NCI-H2107 treated with DMSO at 0.1 percent for 48 hours (cell line): ENCODE data around the gene SORCS2.
A peak's percentile ranks its signal among the peaks of the same experiment; 100 is the strongest.
"Not testable (repeated sequence)": the region's sequence is repeated elsewhere in the genome, so short reads cannot be mapped to it uniquely, and the experiment has no call there.

Experiments
- DNase-seq: peaks from one replicate; lab custom pipeline; 2025; ENCODE audit not compliant: unreplicated experiment; lab: John Stamatoyannopoulos, UW

The SORCS2 gene

GRCh38 chr4:7559741-7560395 lies 367.5 kb downstream of the SORCS2 start:
- DNase-seq, result peak; percentile 6

DNA sequence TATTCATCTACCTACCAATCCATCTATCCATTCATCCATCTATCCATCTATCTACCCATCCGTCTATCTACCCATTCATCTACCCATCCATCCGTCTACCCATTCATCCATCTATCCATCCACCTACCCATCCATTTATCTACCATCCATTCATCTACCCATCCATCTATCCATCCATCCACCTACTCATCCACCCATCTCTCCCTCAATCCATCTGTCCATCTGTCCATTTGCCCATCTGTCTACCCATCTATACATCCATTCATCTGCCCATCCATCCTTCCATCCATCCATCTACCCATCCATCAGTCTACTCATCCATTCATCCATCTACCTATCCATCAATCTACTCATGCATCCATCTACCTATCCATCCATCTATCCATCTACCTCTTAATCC lies 369.2 kb downstream of the SORCS2 start:
- DNase-seq, result no peak

DNA sequence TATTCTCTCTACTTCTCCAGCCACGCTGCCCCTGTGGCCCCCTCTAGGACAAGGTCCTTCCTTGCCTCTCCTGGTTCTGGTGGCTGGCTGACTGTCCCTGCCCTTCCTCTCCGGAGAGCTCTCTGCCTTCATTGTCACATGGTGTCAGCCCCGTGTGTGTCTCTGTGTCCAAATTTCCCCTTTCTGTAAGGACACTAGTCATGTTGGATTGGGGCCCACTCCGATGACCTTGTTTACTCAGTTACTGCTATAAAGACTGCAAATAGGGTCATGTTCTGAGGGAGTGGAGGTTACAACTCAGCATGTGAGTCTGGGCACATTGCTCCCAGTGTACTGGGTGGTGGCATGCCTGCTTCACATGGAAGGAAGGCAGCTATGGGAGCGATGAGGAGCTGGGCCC lies 371.9 kb downstream of the SORCS2 start:
- DNase-seq, result no peak

DNA sequence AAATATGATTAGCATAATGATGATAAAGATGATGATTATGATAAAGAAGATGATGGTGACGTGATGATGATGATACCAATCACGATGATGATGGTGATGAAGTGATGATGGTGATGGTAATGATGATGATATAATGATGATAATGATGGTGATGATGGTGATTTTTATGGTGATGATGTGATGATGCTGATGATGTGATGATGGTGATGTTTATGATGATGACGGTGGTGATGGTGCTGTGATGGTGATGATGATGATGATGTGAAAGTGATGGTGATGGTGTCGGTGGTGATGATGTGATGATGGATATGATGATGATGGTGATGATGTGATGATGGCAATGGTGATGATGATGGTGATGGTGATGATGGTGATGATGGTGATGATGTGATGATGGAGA lies 373.1 kb downstream of the SORCS2 start:
- DNase-seq, result no peak

DNA sequence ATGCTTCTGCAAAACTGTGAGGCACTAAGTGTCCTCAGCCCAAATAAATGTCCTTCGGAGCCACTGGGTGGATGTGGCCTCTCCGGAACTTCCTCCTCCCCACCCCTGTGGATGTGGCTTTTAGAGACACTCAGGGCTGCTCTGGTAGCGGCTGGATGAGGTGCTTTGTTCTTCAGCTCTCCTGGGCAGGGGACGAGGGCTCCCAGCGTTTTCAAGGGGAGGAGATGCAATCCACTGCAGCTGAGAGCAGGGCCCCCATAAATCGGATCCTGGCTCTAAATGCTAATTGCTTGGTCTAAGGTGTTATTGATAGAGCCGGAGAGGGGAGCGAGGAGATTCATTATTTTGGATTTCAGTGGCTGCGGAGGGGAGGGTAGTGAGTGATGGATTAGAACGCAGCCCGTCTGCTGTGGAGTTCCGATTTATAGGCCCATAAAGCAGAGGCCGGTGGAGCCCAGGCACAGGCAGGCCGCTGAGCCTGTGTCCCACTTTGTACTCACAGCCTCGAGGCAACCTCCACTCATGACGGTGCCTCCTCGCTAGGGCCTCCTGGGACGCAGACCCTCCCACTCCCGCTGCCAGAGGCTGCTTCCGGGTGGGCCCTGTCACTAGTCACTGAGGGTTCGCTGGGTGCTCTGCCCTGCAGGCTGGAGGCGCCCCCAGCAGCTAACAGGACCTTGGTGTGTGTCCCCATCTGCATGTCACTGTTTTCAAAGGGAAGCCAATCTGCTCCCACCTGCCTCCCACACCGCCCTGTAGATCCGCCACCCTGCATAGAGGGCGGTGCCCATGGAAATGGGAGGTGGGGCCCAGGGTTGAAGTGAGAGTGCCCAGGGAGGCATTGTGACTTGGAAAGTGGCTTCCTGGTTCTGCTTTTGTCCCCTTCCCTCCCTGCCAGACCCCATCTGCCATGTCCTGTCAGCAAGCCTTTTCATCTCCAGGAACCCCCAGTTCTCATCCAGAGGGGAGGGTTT lies 377.8 kb downstream of the SORCS2 start:
- no peak for DNase-seq

GRCh38 chr4:7571001-7571400 lies 378.7 kb downstream of the SORCS2 start:
- no peak for DNase-seq

DNA sequence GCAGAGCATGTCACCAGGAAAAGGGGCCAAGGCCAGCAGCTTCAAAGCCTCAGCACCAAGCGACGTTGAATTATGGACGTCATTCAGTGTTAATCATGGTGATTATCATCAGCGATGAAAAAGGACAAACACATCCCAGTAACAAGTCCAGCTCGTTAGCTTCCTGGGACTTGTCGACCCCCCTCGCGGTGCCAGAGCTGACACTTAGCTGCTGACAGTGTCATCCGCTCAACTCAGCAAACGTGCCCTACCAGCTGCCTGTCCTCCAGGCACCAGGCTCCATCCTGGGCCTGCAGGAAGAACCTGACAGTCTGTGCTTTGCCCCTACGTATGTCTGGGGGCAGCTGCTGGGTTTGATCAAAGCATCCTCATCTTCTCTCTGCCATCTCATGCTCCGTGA lies 379.4 kb downstream of the SORCS2 start:
- no peak for DNase-seq

DNA sequence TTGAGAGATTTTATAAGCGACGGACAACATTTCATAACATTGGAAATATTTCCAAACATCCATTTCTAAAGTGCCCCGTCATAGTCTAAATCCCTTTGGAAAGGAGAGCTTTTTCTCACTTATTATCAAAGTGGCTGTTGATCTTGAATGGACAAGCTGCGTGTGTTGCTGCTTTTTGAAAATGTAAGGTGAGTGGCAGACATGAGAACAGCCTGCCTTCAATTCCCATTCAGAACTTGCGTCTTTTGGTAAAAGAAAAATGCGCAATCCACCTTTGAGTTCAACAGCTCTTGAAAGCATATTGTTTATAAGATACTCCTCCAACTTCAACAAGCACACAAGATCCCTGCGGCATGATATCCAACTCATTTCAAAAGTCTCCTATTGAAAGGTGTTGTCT lies 380.6 kb downstream of the SORCS2 start:
- no peak for DNase-seq

GRCh38 chr4:7573576-7574091 lies 381.3 kb downstream of the SORCS2 start:
- no peak for DNase-seq

DNA sequence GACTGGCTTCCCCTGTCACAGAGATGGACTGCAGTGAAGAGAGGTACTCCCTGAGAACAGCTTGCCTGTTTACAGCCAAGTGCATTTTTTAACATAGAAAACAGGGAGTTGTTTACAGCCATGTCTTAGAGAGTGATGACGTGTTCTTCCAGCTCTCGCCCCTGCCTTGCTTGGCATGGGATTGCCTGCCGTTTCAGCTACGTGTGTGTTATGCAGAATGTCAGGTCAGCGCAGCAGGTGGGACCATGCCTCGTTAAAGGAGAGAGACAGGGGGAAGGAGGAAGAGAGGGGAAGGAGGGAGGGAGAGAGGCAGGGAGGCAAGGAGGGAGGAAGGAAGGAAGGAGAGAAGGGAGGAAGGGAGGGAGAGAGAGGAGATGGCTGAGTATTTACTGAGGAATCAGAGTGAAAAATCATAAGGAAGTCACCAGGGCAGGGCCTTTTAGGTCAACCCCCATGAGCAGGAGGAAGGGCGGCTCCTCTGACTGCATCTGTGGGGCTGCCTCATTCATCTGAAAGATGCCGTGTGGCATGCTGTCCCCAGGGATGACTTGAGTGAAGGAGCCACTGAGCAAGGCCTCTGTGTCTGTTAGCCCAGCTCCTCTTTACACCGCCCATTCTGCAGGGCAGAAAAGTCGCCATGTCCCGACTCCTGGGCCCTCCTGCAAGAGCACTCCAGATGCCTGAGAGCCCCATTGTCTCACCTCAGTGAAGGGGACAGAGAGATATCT lies 382.1 kb downstream of the SORCS2 start:
- DNase-seq, result no peak

GRCh38 chr4:7575426-7575825 lies 383.1 kb downstream of the SORCS2 start:
- no peak for DNase-seq

GRCh38 chr4:7577361-7578039 lies 385.2 kb downstream of the SORCS2 start:
- not testable (repeated sequence) for DNase-seq

DNA sequence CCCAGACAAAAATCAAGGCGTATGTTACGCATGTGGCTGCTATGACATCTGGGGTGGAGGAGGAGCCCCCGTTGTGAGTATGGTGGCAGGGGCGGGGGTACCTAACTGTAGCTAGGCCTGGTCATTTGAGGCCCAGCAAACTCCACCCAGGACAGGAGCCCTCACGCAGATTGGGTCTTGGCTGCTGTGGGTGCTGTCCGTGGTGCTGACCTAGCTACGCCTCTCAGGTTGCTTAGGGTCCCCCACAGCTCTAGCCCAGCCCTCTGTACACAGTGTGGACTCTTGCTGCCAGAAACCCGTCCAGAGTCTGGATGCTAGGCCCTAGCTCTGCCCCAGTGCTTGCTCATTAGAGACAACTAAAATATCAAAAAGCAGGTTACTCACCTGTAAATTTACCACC lies 389.1 kb downstream of the SORCS2 start:
- DNase-seq, result no peak

GRCh38 chr4:7582313-7583097 lies 390.2 kb downstream of the SORCS2 start:
- DNase-seq, result no peak

DNA sequence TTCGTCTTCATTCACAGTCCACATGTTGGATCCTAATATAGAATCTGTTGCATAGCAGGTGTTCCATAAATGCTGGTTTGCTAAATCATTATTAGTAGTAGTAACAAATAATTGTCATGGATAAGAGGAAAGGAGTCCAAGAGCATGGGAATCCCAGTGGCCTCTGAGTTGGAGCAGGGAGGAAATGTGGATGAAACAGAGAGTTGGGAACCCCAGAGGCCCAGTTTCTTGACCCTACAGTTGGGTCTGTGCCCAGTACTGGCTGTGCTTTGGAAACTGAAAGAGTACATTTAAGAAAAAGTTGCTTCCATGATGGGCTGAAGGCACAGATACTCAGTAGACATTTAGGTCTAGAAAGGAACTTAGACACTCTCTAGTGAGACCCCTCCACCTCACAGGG lies 391.8 kb downstream of the SORCS2 start:
- DNase-seq, result no peak

- no peak for DNase-seq
Observed at GRCh38 chr4:7584606-7585159, 392.3 kb downstream of the SORCS2 start.

- DNase-seq, result no peak
Observed at GRCh38 chr4:7585768-7586167, 393.4 kb downstream of the SORCS2 start.

GRCh38 chr4:7587433-7588405 lies 395.4 kb downstream of the SORCS2 start:
- DNase-seq, result no peak

DNA sequence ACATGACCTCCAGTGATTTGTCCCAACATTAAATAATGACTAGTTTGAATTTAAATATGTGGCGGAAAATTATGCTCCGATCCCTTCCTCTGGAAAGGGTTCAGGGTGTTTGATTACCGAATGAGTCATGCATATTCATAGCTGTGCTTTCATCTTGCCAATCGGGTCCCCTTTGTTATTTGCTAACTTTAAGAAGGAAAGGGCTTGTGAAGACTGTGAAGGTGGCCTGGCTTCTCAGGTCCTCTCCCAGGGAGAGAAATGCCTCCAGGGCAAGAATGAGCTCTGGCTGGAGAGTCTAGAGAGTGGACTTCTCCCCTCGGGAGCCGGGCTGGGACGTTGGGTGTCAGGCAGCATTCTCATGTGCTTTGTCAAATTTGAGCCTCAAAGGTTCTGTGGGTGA lies 397.9 kb downstream of the SORCS2 start:
- no peak for DNase-seq
